ENCODE results near the gene RYK. TPM values are rescaled to one million over a fixed set of nuclear protein-coding genes. Genes with fewer than 3 reads are reported as not detected.
A peak's percentile ranks its signal among the peaks of the same experiment; 100 is the strongest.

Gene RYK
- polyA plus RNA-seq, 5 donors = 101 to 151 (median 142) TPM

DNA sequence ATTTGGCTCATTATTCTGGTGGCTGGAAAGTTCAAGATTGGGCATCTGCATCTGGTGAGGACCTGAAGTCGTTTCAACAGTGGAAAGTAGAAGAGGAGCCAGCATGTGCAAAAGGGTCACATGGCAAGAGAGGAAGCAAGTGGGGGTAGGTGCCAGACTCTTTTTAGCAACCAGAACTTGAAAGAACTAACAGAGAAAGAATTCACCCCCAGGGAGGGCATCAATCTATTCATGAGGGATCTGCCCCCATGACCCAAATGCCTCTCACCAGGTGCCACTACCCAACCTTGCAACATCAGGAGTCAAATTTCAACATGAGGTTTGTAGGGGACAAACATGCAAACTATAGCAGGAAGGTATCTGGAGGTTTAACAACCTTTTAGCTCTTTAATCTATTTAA is 10.3 kb upstream of the RYK start:
- DNase-seq = no peak

DNA sequence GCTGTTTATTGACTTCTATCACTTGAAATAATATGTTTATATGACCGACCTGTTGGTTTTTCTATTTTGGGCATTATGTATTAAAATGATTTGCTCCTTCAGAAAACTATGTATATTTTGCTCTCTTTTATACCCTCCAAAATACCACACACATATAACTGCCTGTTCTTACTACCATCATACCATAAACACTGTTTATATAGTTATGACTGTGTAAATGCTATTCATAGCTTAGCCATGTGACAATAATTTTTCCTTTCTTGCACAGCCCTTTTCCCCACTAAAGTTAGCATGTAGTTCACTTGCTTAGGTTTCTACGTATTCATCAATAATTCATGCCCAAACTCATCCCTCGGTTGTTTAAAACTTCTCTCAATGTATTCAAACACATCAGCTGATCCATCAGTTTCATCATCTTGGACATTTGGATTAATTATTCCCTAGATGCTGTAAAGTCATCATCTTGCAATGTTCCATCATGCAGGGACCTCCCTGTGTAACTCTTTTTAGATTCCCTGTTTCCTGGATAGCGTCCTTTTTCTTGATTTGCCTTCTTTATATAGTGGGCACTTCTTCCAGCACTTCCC is 8.2 kb upstream of the RYK start:
- DNase-seq = no peak

DNA sequence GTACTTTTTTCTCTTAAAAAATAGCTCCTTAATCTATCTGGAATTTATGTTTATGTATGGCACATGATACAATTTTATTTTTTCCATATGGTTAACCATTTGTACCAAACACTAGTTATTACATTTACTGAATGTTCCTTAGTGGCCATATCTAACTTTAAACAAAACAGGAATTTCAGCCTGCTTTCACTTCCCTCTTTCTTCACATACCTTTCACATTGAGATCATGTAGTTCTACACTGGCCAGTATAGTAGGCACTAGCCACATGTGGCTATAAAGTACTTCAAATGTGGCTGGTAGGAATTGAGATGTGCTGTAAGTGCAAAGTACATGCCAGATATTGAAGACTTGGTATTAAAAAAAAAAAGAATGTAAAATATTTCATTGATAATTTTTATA is 4.7 kb upstream of the RYK start:
- DNase-seq = no peak

DNA sequence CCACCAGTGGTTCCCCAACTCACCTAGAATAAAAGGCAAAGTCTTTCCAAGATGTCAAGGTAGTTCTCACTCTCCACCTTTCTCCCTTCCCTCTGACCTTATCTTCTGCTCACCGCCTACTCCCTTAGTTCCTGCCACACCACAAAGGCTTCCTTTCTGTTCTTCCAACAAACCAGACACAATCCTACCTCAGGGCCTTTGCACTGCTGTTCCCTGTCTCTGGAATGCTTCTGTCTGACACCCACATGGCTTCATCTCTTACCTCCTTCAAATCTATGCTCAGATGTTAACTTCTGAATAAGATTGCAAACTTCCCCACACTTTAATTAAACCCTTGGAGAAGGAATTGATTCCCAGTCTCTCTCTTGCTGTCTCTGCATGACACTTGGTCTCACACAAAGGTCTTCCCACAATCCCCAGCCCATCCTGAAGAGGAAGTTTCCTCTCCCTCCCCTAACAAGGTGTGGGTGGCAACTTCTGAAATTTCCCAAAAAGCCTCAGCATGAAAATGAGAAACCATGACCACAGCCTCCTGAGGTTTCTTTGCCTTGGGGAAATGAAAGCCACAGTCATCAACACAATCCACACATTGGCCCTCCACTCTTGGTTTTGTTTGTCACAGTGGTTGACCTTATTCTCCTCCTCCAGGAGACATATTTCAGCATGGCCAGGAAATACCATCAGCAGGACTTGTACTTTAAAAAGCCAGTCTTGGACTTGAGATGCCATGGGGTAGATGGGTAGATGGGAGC is 3.0 kb upstream of the RYK start:
- DNase-seq = no peak

DNA sequence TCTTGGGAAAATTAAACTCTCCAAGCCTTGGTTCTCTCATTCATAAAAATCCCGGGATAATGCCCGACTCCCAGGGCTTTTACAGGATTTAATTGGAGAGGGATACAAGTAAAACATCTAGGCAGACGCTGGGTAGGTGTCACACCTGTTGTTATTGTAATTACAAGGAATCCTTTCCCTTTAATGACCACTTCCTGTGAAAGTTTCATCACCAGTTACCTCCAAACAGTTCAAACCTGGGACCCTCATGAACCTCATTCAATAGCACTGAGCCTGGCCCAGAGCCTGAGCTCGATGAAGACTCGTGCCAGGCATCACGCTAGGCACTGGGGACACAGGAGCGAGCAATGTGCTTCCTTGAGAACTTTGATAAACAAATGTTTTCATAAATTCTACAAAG is 2.1 kb upstream of the RYK start:
- no peak for DNase-seq

DNA sequence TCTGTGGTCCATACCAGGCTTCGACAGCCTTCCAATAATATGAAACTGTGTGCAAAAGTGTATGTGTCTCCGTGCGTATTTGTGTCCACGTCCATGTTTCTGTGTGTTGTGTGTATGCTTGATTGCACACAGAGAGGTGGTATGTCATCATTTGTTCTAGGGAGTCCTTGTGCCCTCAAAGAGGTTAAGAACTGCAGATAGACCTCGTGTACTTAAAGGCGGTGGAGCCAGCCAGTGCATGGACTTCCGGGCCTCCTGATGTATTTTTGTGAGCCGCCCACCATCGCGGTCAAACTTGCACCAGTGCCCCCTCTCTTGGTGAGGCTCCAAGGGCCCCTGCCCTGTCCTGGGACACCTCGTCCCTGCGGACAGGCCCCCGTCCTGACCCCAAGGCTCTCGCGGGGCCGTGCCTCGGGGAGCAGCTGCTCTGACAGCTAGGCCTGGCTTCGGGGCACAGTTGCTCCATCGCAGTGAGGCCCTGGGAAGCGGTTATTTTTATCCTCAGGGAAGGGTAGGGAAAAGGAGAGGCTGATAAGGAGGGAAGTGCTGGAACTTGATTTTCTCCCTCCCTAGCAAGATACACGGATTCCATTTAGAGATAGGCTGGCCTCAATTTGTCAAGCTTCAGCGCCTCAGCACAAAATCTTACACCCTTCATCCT is 1.2 kb upstream of the RYK start:
- DNase-seq = no peak

DNA sequence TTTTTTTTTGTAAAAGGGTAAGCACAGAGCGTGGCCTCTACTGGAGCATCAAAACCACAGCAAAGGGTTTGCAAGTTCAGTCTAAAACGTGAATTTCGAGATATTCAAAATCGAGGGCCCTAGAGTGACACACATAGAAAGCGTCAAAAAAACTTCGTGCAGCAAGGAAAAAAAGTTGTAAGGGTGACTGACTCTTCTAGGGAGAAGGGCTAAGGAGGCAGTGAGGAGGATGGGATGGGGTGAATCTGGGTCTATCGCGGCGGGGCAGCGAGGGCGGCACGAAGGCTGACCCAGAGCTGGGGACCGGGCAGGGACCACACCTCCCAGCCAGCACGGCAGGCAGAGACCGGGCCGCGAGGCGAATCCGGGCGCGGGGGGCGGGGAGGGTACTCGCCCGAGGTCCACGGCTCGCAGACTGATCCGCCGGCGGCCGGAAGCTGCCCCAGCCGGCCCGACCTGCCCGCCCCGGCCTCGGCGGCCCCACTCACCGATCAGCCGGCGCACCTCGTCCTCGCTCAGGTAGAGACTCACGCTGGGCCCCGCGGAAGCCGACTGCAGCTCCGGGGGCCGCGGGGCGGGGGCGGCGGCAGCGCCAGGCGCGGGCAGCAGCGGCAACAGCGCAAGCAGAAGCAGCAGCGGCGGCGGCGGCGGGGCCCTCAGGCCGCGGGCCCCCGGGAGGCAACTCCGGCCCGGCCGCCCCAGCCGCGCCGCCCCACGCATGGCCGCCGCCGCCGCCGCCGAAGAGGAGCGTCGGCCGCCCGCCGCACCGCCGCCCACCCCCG is 533 bp downstream of the RYK start:
- DNase-seq = peak; percentile 40 to 47

DNA sequence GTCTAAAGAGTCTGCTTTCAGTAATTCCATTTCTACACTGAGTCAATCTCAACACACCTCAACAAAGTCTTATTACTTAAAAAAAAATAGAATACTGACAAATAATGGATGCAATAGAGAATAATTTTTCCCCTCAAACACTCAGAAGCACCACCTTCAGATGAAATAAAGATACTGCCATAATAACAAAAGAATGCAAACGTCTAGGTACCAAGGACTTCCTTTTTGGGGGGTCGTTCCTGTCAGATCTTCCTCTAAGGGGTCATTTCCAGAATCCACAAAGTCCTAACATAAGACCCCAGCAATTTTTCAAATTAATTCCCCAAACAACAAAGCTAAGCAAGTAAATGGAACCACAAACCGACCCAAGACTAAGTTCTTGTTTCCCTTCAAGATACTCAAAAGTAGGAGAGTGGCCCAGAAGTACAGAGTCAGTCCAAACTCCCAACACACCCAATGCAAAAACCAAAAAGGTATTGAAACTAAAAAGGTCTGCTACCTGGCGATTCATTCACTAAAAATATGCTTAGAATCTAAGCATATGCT is 1.3 kb downstream of the RYK start:
- no peak for DNase-seq

DNA sequence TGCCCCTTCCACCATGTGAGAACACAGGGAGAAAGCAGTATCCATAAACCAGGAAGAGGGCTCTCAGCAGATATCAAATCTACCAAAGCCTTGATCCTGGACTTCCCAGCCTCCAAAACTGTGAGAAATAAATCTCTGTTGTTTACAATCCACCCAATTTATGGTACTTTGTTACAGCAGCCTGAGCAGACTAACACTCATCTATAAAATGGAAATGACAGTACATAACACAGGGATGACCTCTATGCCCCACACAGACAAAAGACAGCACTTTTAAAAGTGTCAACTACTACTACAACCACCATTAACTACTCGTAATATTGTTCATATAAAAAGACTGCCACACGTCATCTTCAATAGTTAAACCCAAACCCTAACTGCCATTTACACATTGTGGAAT is 5.7 kb downstream of the RYK start:
- DNase-seq = no peak

DNA sequence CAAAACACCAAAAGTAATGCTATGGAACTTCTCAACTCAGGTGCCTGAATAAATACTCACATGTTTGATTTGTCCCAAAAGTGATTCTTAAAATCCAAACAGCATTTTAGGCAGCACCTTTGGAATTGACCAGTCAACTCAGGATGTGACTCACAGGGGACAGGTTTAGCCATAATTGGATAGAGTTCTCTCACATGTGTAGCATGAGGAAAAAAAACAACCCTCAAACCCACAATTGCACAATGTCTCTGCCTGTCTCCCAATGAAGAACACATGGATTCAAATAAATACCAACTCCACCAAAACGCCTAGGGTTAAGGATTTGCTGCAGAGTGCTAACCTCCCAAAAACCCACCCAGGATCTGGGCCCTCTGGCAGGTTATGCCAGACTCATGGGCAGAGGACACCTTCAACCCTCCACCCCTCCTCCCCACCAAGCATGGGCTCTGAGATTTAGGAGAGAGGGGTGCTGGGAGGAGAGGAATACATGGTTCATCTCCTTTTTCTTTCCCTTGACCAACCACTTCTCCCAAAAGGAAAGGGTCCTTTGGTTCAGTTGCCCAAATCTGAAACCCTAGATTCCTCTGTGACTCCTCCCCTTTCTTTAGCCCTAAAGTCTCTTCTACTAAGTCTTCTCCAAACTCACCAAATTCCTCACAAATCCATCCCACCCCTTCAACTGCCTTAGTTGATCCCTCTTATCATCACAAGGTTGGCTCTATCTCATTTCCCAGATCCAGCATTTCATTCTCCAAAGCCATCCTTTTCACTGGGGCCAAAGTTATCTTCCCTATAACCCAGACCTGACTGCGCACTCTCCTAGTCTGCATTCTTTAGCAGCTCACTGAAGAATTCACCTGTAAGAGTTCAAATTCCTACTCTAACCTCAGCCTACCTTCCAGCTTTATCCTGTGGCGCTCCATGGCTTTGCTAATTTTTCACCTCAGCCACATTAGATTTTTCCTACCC is 7.7 kb downstream of the RYK start:
- DNase-seq = no peak

DNA sequence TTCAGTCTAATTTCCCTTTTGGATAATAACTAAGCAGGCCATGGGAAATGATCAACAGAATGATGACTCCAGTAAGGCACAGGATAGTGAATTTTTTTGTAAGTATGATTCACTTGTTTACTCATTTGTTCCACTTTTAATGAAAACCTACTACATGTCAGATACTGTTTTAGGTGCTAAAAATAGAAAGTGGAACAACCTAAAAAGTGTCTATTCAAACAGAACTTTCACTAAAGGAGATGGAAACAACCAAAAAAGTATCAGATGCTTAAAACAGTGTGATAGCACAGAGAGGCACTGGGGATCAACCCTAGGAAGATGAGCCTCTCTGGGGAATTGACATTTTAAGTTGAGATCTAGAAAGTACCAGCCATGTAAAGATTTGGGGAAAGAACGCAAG is 11.1 kb downstream of the RYK start:
- no peak for DNase-seq

DNA sequence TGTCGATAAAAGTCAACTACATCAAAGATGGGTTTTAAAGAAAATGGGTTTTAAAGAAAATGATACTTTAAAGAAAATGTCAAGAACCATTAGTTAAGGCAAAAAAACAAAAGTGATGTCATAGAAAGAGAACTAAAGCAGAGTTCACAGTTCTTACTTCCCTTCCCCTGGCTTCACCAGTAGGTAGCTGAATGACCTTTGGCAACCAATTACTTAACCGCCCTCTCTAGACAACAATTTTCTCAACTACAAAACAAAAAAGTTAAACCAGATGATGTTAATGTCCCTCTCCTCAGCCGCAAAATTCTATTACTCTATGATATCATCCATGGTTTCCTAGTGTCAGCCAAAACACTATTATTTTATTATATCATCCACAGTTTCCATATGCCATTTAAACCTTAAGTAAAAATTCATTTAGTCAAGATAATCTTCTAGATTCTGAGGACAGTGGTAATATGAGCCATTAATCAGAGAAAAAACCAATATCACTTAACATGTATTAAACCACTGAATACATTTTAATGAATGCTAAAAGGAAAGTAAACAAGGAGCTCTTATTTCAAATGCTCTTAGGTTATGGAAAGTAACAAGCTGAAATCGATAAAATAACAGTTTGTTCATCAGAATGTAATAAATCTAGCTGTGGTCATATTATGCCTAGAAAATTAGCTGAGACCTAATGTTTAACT is 13.1 kb downstream of the RYK start:
- DNase-seq = no peak

DNA sequence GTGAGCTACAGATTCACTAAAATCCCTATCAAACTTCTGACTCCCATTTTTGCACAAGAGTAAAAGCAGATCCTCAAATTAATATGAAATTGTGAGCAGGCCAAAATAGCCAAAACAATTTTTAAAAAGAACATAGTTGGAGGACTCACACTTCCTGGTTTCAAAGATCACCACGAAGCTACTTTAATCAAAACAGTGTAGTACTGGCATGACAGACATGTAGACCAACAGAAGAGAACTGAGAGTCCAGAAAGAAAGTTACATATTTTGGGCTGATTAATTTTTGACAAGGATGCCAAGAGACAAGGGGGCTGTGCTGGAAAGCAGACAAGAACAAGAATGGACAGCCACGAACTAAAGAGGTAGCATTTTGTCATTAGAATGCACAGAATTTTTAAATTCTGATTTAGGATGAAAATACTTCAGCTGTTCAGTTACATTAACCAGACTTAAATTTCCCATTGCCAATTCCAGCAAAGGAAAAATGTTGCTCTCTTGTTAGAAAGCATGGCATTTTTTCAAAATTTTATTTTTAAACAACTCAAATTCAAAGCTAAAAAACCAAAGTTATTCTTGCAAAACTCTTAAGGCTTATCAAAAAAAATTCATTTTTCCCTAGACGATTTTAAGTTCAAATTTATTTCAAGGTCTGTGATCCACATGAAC is 14.0 kb downstream of the RYK start:
- no peak for DNase-seq

DNA sequence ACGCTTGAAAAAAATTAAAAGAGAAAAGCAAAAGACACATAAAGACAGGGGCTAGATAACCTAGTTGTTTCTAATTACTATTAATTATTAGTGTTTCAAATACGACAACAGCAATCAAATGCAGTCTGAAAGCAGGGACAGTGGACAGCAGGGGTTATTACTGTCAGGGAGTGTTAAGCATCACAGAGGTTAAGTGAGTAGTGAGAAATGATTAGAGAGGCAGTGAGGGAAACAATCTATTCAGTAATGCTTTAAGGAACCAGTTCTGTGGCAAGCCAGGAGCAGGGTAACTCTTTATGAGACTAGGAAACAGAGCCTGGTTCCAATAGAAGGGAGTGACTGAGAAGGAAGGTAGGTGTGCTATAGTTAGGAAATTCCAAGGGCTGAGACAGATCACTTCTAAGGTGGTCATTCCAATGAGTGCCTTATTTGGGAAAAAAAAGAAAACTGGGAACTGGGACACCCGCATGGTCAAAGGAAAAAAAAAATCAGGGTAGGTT is 15.0 kb downstream of the RYK start:
- DNase-seq = no peak

DNA sequence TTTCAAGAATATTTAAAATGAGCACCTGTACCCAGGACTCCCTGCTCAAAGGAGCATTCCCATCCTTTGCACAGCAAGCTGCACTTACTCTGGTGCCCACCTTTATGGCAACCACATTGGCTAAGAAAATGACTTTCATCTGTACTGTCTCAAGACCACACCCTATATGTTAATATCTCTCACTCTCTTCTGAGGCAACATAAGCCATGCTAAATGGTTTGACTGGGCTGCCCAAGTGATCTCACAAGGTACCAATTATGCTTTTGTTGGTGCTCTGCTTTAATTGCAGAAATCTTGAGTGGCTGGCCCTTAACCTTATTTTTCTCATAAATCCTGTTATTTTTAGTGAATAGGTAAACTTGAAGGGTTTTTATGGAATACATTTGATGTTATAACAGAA is 17.7 kb downstream of the RYK start:
- no peak for DNase-seq

DNA sequence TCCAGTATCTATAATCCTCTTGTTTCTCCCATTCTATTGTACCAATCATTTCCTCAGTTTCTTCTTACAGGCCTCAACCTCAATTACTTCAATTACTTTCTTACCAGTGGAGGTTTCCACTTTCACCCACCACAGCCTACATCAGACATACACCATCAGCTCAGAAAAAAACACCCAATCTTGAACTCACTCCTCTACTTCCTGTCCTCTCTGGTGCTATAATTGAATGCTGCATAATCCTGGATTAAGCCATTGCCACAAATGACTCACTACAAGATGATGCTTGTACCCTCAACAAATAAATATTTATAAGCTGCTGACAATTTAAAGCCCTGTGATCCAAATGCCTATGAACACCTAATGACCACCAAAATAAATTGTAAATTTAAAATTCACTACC is 18.5 kb downstream of the RYK start:
- DNase-seq = no peak

DNA sequence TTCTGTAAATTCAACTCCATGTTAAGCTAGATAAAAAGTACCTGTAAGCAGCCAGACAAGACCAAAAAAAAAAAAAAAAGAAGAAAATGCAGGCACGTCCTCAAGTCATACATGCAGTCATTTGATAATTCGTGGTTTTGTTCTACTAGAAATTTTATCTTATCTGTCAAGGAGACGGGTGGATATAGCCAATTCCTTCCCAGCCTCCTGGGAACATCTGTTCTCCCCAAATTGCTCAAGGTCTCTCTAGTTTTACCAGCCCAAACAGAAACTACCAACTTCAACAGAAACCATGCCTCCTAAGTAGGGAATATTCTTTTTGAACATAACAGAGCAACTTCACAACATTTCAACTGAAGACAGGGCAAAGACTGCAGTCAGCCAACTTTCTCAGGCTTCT is 19.5 kb downstream of the RYK start:
- DNase-seq = no peak

DNA sequence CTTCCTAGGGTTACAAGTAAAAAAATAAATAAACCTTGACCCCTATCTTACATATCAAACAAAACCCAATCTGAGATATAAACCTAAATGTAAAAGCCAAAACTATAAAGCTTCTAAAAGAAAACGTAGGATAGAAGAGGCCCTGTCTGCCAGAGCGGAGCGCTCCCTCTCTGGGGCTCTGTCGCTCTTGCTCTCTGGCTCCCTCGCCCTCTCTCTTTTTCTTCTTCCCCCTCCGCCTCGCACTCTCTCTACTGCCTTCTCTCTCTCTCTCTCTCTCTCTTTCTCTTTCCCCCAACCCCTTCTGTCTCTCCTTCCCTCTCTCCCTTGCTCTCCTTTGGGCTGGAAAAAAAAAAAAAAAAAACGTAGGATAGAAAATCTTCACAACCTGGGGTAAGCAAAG is 21.6 kb downstream of the RYK start:
- no peak for DNase-seq

DNA sequence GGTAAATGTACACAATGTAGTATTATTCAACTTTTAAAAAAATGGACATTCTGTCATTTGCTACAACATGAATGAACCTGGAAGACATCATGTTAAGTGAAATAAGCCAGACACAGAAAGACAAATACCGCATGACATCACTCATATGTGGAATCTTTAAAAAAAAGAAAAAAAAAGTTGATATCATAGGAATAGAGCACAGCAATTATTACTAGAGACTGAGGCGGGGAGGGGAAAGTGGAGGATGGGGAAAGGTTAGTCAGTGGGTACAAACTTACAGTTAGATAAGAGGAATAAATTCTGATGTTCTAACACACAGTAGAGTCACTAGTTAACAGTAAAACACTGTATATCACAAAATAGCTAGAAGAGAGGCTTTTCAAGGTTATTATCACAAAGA is 22.2 kb downstream of the RYK start:
- no peak for DNase-seq

DNA sequence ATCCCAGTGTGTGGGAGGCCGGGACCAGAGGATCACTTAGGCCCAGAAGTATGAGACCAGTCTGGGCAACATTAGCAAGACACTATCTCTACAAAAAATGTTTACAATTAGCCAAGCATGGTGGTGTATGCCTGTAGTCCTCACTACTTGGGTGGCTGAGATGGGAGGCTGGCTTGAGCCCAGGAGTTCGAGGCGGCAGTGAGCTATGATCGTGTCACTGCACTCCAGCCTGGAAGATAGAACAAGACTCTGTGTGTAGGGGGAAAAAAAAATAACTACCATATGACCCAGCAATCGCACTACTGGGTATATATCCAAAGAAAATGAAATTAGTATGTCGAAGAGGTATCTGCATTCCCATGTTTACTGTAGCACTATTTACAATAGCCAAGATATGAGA is 22.6 kb downstream of the RYK start:
- DNase-seq = no peak

All from right lung (tissue), 5 donors.